Immature natural killer cell (primary cell): Measurements from ENCODE around the gene TRIO. TPM values are rescaled to one million over a fixed set of nuclear protein-coding genes. Genes with fewer than 3 reads are reported as not detected.

Experiments
- DNase-seq, 3 donors: peaks; one replicate each; pipeline ENCODE4 v3.0.0; 2022; ENCODE audit warnings: mixed read lengths in 1 of 3
- H3K27ac Mint-ChIP-seq, 6 donors: one replicate each; pipeline ENCODE4 v1.8.0; 2020; ENCODE audit warnings: mixed read lengths in 6 of 6, mild to moderate bottlenecking in 5 of 6, inconsistent platforms in 4 of 6, moderate library complexity in 3 of 6
- H3K27me3 Mint-ChIP-seq, 3 donors: one replicate each; pipeline ENCODE4 v1.8.0; 2020 to 2021; ENCODE audit warnings: low read depth in 3 of 3, mild to moderate bottlenecking in 3 of 3, mixed read lengths in 3 of 3, moderate library complexity in 3 of 3, inconsistent platforms in 1 of 3
- H3K36me3 Mint-ChIP-seq, 3 donors: one replicate each; pipeline ENCODE4 v1.8.0; 2020; ENCODE audit warnings: mixed read lengths in 3 of 3, inconsistent platforms in 2 of 3, mild to moderate bottlenecking in 2 of 3
- H3K4me1 Mint-ChIP-seq, 2 donors: one replicate each; pipeline ENCODE4 v1.8.0; 2020; ENCODE audit warnings: inconsistent platforms in 2 of 2, mild to moderate bottlenecking in 2 of 2, mixed read lengths in 2 of 2, moderate library complexity in 1 of 2
- H3K4me3 Mint-ChIP-seq, 5 donors: one replicate each; pipeline ENCODE4 v1.8.0; 2020; ENCODE audit warnings: mild to moderate bottlenecking in 5 of 5, mixed read lengths in 5 of 5, inconsistent platforms in 3 of 5, moderate library complexity in 3 of 5
- H3K9me3 Mint-ChIP-seq, 6 donors: one replicate each; pipeline ENCODE4 v1.8.0; 2020; ENCODE audit warnings: mild to moderate bottlenecking in 6 of 6, mixed read lengths in 6 of 6, inconsistent platforms in 4 of 6, moderate library complexity in 3 of 6
- polyA plus RNA-seq, 3 donors: library from polyadenylated mRNA; unstranded; fragments of 300-500 nt; fragmentation: Illumina TruSeq; gene quantifications; one replicate each; pipeline ENCODE4 v1.2.3, GENCODE V29; 2021

TRIO gene
- polyA plus RNA-seq, 3 donors from 2014 or later: 0.70 to 2.3 (median 1.2) TPM

- Mint-ChIP-seq H3K27me3 (peaks cover 0 to 3% (median 0%) of the 10 kb centered on the region in 3 donors), H3K4me3 (no peak overlapping the region), H3K27ac (no peak overlapping the region), H3K9me3 (no peaks in the 10 kb centered on the region), H3K4me1 (peaks cover 8 to 9% of the 10 kb centered on the region in 2 donors), H3K36me3 (no peaks in the 10 kb centered on the region)
- peak; percentile 56 to 61 (median 58) for DNase-seq
These were observed 208.9 kb downstream of the TRIO start for GRCh38 chr5:14351845-14352712.

- no peak for DNase-seq
- H3K36me3 Mint-ChIP-seq: no peaks in the 10 kb centered on the region
- no peaks in the 10 kb centered on the region for H3K9me3 Mint-ChIP-seq
- peaks cover 13 to 15% of the 10 kb centered on the region in 2 donors for H3K4me1 Mint-ChIP-seq
- H3K27ac Mint-ChIP-seq: no peak overlapping the region
- H3K4me3 Mint-ChIP-seq: no peak overlapping the region
- no peaks in the 10 kb centered on the region for H3K27me3 Mint-ChIP-seq
These were observed 210.8 kb downstream of the TRIO start for GRCh38 chr5:14353726-14354474.

GRCh38 chr5:14355391-14355790 lies 212.2 kb downstream of the TRIO start:
- Mint-ChIP-seq H3K27me3 (no peaks in the 10 kb centered on the region), H3K4me3 (no peak overlapping the region), H3K36me3 (peaks cover 4 to 5% (median 4%) of the 10 kb centered on the region in 3 donors), H3K4me1 (peaks cover 21 to 24% of the 10 kb centered on the region in 2 donors), H3K27ac (no peak overlapping the region), H3K9me3 (no peaks in the 10 kb centered on the region)
- no peak for DNase-seq

GRCh38 chr5:14356305-14356704 lies 213.2 kb downstream of the TRIO start:
- H3K36me3 Mint-ChIP-seq: peaks cover 4 to 9% (median 7%) of the 10 kb centered on the region in 3 donors
- H3K4me3 Mint-ChIP-seq: no peak overlapping the region
- peaks cover 21 to 25% of the 10 kb centered on the region in 2 donors for H3K4me1 Mint-ChIP-seq
- no peaks in the 10 kb centered on the region for H3K27me3 Mint-ChIP-seq
- no peak overlapping the region for H3K27ac Mint-ChIP-seq
- H3K9me3 Mint-ChIP-seq: no peaks in the 10 kb centered on the region
- no peak for DNase-seq

GRCh38 chr5:14357441-14357840 lies 214.3 kb downstream of the TRIO start:
- DNase-seq: no peak
- peaks cover 4 to 12% (median 11%) of the 10 kb centered on the region in 3 donors for H3K36me3 Mint-ChIP-seq
- H3K4me3 Mint-ChIP-seq: no peak overlapping the region
- H3K9me3 Mint-ChIP-seq: no peaks in the 10 kb centered on the region
- H3K27ac Mint-ChIP-seq: no peak overlapping the region
- no peaks in the 10 kb centered on the region for H3K27me3 Mint-ChIP-seq
- H3K4me1 Mint-ChIP-seq: peaks cover 21 to 25% of the 10 kb centered on the region in 2 donors

GRCh38 chr5:14357851-14358250 lies 214.7 kb downstream of the TRIO start:
- no peak overlapping the region for H3K4me3 Mint-ChIP-seq
- H3K36me3 Mint-ChIP-seq: peaks cover 4 to 12% (median 11%) of the 10 kb centered on the region in 3 donors

GRCh38 chr5:14358536-14358935 lies 215.4 kb downstream of the TRIO start:
- DNase-seq: no peak
- Mint-ChIP-seq H3K9me3 (no peaks in the 10 kb centered on the region), H3K4me3 (no peak overlapping the region), H3K4me1 (peaks cover 21 to 25% of the 10 kb centered on the region in 2 donors), H3K36me3 (peaks cover 4 to 12% (median 11%) of the 10 kb centered on the region in 3 donors), H3K27me3 (peaks cover 0 to 2% (median 0%) of the 10 kb centered on the region in 3 donors), H3K27ac (no peak overlapping the region)

More at GRCh38 chr5:14357851-14358250, 214.7 kb downstream of the TRIO start:
- no peak for DNase-seq
- no peak overlapping the region for H3K27ac Mint-ChIP-seq
- H3K27me3 Mint-ChIP-seq: peaks cover 0 to 2% (median 0%) of the 10 kb centered on the region in 3 donors
- H3K9me3 Mint-ChIP-seq: no peaks in the 10 kb centered on the region
- peaks cover 21 to 25% of the 10 kb centered on the region in 2 donors for H3K4me1 Mint-ChIP-seq

- no peak for DNase-seq
- no peaks in the 10 kb centered on the region for H3K9me3 Mint-ChIP-seq
- H3K4me3 Mint-ChIP-seq: peak overlapping the region in 2 of 5 donors; percentile 12 to 54
- peaks cover 26 to 31% of the 10 kb centered on the region in 2 donors for H3K4me1 Mint-ChIP-seq
- peaks cover 0 to 2% (median 0%) of the 10 kb centered on the region in 3 donors for H3K27me3 Mint-ChIP-seq
- peaks cover 4 to 19% (median 18%) of the 10 kb centered on the region in 3 donors for H3K36me3 Mint-ChIP-seq
- peak overlapping the region in 1 of 6 donors; percentile 57 for H3K27ac Mint-ChIP-seq
These were observed 216.2 kb downstream of the TRIO start for GRCh38 chr5:14359069-14360043.

- Mint-ChIP-seq H3K36me3 (peaks cover 4 to 25% (median 21%) of the 10 kb centered on the region in 3 donors), H3K27me3 (peaks cover 0 to 4% (median 3%) of the 10 kb centered on the region in 3 donors), H3K9me3 (no peaks in the 10 kb centered on the region), H3K4me1 (peaks cover 42 to 49% of the 10 kb centered on the region in 2 donors), H3K27ac (peak overlapping the region in 2 of 6 donors; percentile 28 to 49), H3K4me3 (no peak overlapping the region)
- DNase-seq: no peak
These were observed 219.3 kb downstream of the TRIO start for GRCh38 chr5:14362491-14362890.

- no peaks in the 10 kb centered on the region for H3K9me3 Mint-ChIP-seq
- peak in 2 of 3 donors; percentile 30 to 31 for DNase-seq
- H3K4me3 Mint-ChIP-seq: no peak overlapping the region
- H3K36me3 Mint-ChIP-seq: peaks cover 4 to 33% (median 27%) of the 10 kb centered on the region in 3 donors
- peaks cover 0 to 4% (median 3%) of the 10 kb centered on the region in 3 donors for H3K27me3 Mint-ChIP-seq
- peaks cover 43 to 64% of the 10 kb centered on the region in 2 donors for H3K4me1 Mint-ChIP-seq
- H3K27ac Mint-ChIP-seq: no peak overlapping the region
These were observed 221.0 kb downstream of the TRIO start for GRCh38 chr5:14364096-14364495.

GRCh38 chr5:14364576-14365472 lies 221.7 kb downstream of the TRIO start:
- H3K4me3 Mint-ChIP-seq: peak overlapping the region in 4 of 5 donors; percentile 5 to 56 (median 30)
- peaks cover 47 to 68% of the 10 kb centered on the region in 2 donors for H3K4me1 Mint-ChIP-seq
- no peaks in the 10 kb centered on the region for H3K9me3 Mint-ChIP-seq

GRCh38 chr5:14365831-14366430 lies 222.8 kb downstream of the TRIO start:
- Mint-ChIP-seq H3K4me3 (peak overlapping the region; percentile 52 to 77 (median 76)), H3K27ac (peak overlapping the region; percentile 24 to 86 (median 72))

More at GRCh38 chr5:14364576-14365472, 221.7 kb downstream of the TRIO start:
- H3K27ac Mint-ChIP-seq: peak overlapping the region in 4 of 6 donors; percentile 35 to 86 (median 64)
- peaks cover 3 to 38% (median 34%) of the 10 kb centered on the region in 3 donors for H3K36me3 Mint-ChIP-seq
- no peak for DNase-seq
- H3K27me3 Mint-ChIP-seq: peaks cover 0 to 4% (median 3%) of the 10 kb centered on the region in 3 donors

More at GRCh38 chr5:14365831-14366430, 222.8 kb downstream of the TRIO start:
- H3K4me1 Mint-ChIP-seq: peaks cover 53 to 72% of the 10 kb centered on the region in 2 donors
- H3K9me3 Mint-ChIP-seq: no peaks in the 10 kb centered on the region
- DNase-seq: peak; percentile 38 to 45 (median 39)
- H3K27me3 Mint-ChIP-seq: peaks cover 0 to 7% (median 3%) of the 10 kb centered on the region in 3 donors
- peaks cover 0 to 32% (median 29%) of the 10 kb centered on the region in 3 donors for H3K36me3 Mint-ChIP-seq
